Measurements from ENCODE around the gene ANKRD6.

The ANKRD6 gene

DNA sequence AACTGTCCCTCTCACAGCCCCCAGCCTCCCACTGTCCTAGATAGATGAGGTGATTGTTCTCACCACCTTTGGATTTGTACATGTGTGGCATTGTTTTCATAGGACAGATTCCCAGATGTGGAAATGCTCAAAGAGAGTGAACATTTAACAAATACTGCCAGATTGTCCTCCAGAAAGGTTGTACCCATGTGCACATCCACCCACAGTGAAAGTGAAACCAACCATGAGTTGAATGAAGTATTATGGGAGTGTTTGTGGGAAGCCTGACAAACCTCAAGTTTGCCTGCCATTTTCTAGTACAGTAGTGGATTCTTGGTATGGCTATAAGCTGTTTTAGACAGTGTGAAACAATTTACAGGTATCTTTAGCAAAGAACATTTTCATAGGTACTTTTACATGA is 42.7 kb downstream of the ANKRD6 start:
- Histone ChIP-seq H3K9ac (ENCODE audit: low read length) (no peak overlapping the region), H3K9me3 (ENCODE audit: low read length) (no peaks in the 10 kb centered on the region), H3K27me3 (ENCODE audit: control insufficient read depth in 1 of 2, insufficient read depth in 2 of 2, low read length in 2 of 2) (no peaks in the 10 kb centered on the region), H3K4me1 (ENCODE audit: insufficient read depth, low read length) (peaks cover 11% of the 10 kb centered on the region), H3K4me3 (ENCODE audit: low read depth in 1 of 2, low read length in 2 of 2) (no peak overlapping the region), H3K36me3 (ENCODE audit: insufficient read depth, low read length) (no peaks in the 10 kb centered on the region), H3K27ac (ENCODE audit: low read depth, low read length) (no peak overlapping the region)

GRCh38 chr6:89479897-89480296 is 46.9 kb downstream of the ANKRD6 start:
- Histone ChIP-seq H3K4me3 (ENCODE audit: low read depth in 1 of 2, low read length in 2 of 2) (no peak overlapping the region), H3K9me3 (ENCODE audit: low read length) (no peaks in the 10 kb centered on the region), H3K27ac (ENCODE audit: low read depth, low read length) (no peak overlapping the region), H3K9ac (ENCODE audit: low read length) (no peak overlapping the region), H3K36me3 (ENCODE audit: insufficient read depth, low read length) (no peaks in the 10 kb centered on the region), H3K4me1 (ENCODE audit: insufficient read depth, low read length) (peaks cover 29% of the 10 kb centered on the region), H3K27me3 (ENCODE audit: control insufficient read depth in 1 of 2, insufficient read depth in 2 of 2, low read length in 2 of 2) (no peaks in the 10 kb centered on the region)

GRCh38 chr6:89481695-89482094 is 48.7 kb downstream of the ANKRD6 start:
- Histone ChIP-seq H3K9ac (ENCODE audit: low read length) (no peak overlapping the region), H3K9me3 (ENCODE audit: low read length) (no peaks in the 10 kb centered on the region), H3K27me3 (ENCODE audit: control insufficient read depth in 1 of 2, insufficient read depth in 2 of 2, low read length in 2 of 2) (no peaks in the 10 kb centered on the region), H3K36me3 (ENCODE audit: insufficient read depth, low read length) (no peaks in the 10 kb centered on the region), H3K27ac (ENCODE audit: low read depth, low read length) (no peak overlapping the region), H3K4me1 (ENCODE audit: insufficient read depth, low read length) (peaks cover 21% of the 10 kb centered on the region), H3K4me3 (ENCODE audit: low read depth in 1 of 2, low read length in 2 of 2) (no peak overlapping the region)

DNA sequence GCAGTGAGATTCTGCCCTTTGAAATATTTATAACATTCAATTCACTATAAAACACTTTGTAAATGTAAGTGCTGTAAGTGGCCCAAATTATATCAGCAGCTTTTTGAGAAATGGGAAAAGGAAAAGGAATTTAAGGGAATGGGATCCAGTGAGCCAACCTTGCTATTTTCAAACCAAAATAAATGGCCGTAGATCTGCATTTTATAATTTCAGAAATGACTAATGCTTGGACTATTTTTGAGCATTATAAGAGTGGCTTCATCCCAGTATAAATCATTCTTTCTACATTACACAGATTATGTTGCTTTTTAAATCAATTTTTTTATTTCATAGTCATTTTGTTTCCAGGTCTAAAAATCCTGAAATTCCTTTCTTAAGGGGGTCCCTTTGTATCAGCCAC is 49.2 kb downstream of the ANKRD6 start:
- Histone ChIP-seq H3K9ac (ENCODE audit: low read length) (no peak overlapping the region), H3K4me1 (ENCODE audit: insufficient read depth, low read length) (peaks cover 21% of the 10 kb centered on the region), H3K27ac (ENCODE audit: low read depth, low read length) (no peak overlapping the region), H3K9me3 (ENCODE audit: low read length) (no peaks in the 10 kb centered on the region), H3K36me3 (ENCODE audit: insufficient read depth, low read length) (no peaks in the 10 kb centered on the region), H3K27me3 (ENCODE audit: control insufficient read depth in 1 of 2, insufficient read depth in 2 of 2, low read length in 2 of 2) (no peaks in the 10 kb centered on the region), H3K4me3 (ENCODE audit: low read depth in 1 of 2, low read length in 2 of 2) (no peak overlapping the region)

- H3K4me3 ChIP-seq (ENCODE audit: low read depth in 1 of 2, low read length in 2 of 2) = no peak overlapping the region
Observed at GRCh38 chr6:89483111-89483720, 50.3 kb downstream of the ANKRD6 start.

GRCh38 chr6:89485320-89485719 is 52.4 kb downstream of the ANKRD6 start:
- Histone ChIP-seq H3K9me3 (ENCODE audit: low read length) (no peaks in the 10 kb centered on the region), H3K27me3 (ENCODE audit: control insufficient read depth in 1 of 2, insufficient read depth in 2 of 2, low read length in 2 of 2) (no peaks in the 10 kb centered on the region), H3K27ac (ENCODE audit: low read depth, low read length) (no peak overlapping the region), H3K9ac (ENCODE audit: low read length) (no peak overlapping the region), H3K4me3 (ENCODE audit: low read depth in 1 of 2, low read length in 2 of 2) (no peak overlapping the region), H3K4me1 (ENCODE audit: insufficient read depth, low read length) (peaks cover 21% of the 10 kb centered on the region), H3K36me3 (ENCODE audit: insufficient read depth, low read length) (no peaks in the 10 kb centered on the region)

More at GRCh38 chr6:89483111-89483720, 50.3 kb downstream of the ANKRD6 start:
- H3K9ac ChIP-seq (ENCODE audit: low read length) = no peak overlapping the region
- H3K36me3 ChIP-seq (ENCODE audit: insufficient read depth, low read length) = no peaks in the 10 kb centered on the region
- H3K4me1 ChIP-seq (ENCODE audit: insufficient read depth, low read length) = peaks cover 21% of the 10 kb centered on the region
- no peaks in the 10 kb centered on the region for H3K9me3 ChIP-seq (ENCODE audit: low read length)
- no peaks in the 10 kb centered on the region for H3K27me3 ChIP-seq (ENCODE audit: control insufficient read depth in 1 of 2, insufficient read depth in 2 of 2, low read length in 2 of 2)
- no peak overlapping the region for H3K27ac ChIP-seq (ENCODE audit: low read depth, low read length)

GRCh38 chr6:89487864-89488263 is 54.9 kb downstream of the ANKRD6 start:
- Histone ChIP-seq H3K4me3 (ENCODE audit: low read depth in 1 of 2, low read length in 2 of 2) (no peak overlapping the region), H3K9ac (ENCODE audit: low read length) (no peak overlapping the region), H3K9me3 (ENCODE audit: low read length) (no peaks in the 10 kb centered on the region), H3K27ac (ENCODE audit: low read depth, low read length) (no peak overlapping the region), H3K4me1 (ENCODE audit: insufficient read depth, low read length) (peaks cover 9% of the 10 kb centered on the region), H3K27me3 (ENCODE audit: control insufficient read depth in 1 of 2, insufficient read depth in 2 of 2, low read length in 2 of 2) (no peaks in the 10 kb centered on the region), H3K36me3 (ENCODE audit: insufficient read depth, low read length) (no peaks in the 10 kb centered on the region)

- H3K27ac ChIP-seq (ENCODE audit: low read depth, low read length) = no peak overlapping the region
- peaks cover 3% of the 10 kb centered on the region for H3K4me1 ChIP-seq (ENCODE audit: insufficient read depth, low read length)
- no peaks in the 10 kb centered on the region for H3K9me3 ChIP-seq (ENCODE audit: low read length)
- no peaks in the 10 kb centered on the region for H3K36me3 ChIP-seq (ENCODE audit: insufficient read depth, low read length)
- H3K9ac ChIP-seq (ENCODE audit: low read length) = no peak overlapping the region
- no peak overlapping the region for H3K4me3 ChIP-seq (ENCODE audit: low read depth in 1 of 2, low read length in 2 of 2)
- no peaks in the 10 kb centered on the region for H3K27me3 ChIP-seq (ENCODE audit: control insufficient read depth in 1 of 2, insufficient read depth in 2 of 2, low read length in 2 of 2)
Observed at GRCh38 chr6:89488438-89488837, 55.5 kb downstream of the ANKRD6 start.

- no peak overlapping the region for H3K9ac ChIP-seq (ENCODE audit: low read length)
- no peaks in the 10 kb centered on the region for H3K9me3 ChIP-seq (ENCODE audit: low read length)
- H3K4me3 ChIP-seq (ENCODE audit: low read depth in 1 of 2, low read length in 2 of 2) = no peak overlapping the region
- no peaks in the 10 kb centered on the region for H3K4me1 ChIP-seq (ENCODE audit: insufficient read depth, low read length)
- no peak overlapping the region for H3K27ac ChIP-seq (ENCODE audit: low read depth, low read length)
- no peaks in the 10 kb centered on the region for H3K36me3 ChIP-seq (ENCODE audit: insufficient read depth, low read length)
- H3K27me3 ChIP-seq (ENCODE audit: control insufficient read depth in 1 of 2, insufficient read depth in 2 of 2, low read length in 2 of 2) = no peaks in the 10 kb centered on the region
Observed at GRCh38 chr6:89489078-89489477, 56.1 kb downstream of the ANKRD6 start.

DNA sequence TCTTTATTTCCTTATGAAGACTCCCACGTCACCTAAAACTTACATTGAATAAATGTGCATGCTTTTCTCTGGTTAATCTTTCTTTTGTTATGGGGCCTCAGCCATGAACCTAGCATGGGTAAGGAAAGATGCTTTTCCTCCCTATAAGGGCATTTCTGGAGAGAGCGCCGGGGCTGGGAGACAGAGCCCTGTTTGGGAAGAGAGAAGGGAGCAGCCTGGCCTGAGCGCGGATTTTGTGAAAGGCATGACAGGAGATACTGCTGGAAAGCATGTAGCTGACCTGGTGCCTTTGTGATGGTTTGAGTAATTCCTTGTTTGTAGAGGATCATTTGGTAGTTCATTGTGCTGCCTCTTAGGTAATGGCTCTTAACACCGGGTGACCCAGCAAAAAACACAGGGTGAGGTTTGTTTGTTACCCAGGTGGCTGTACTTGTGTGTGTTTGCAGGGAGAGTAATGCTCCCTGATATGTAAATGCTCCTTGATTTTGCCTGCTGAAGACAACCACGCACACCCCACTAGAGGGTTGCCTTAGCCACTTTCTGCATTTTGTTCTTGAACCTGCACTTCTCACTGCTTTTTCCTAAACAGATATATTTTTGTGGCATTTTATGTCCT is 59.2 kb downstream of the ANKRD6 start:
- no peaks in the 10 kb centered on the region for H3K9me3 ChIP-seq (ENCODE audit: low read length)
- no peaks in the 10 kb centered on the region for H3K36me3 ChIP-seq (ENCODE audit: insufficient read depth, low read length)
- no peak overlapping the region for H3K9ac ChIP-seq (ENCODE audit: low read length)
- H3K27me3 ChIP-seq (ENCODE audit: control insufficient read depth in 1 of 2, insufficient read depth in 2 of 2, low read length in 2 of 2) = no peaks in the 10 kb centered on the region
- no peaks in the 10 kb centered on the region for H3K4me1 ChIP-seq (ENCODE audit: insufficient read depth, low read length)
- H3K27ac ChIP-seq (ENCODE audit: low read depth, low read length) = no peak overlapping the region
- no peak overlapping the region for H3K4me3 ChIP-seq (ENCODE audit: low read depth in 1 of 2, low read length in 2 of 2)

GRCh38 chr6:89494131-89494793 is 61.3 kb downstream of the ANKRD6 start:
- Histone ChIP-seq H3K9ac (ENCODE audit: low read length) (no peak overlapping the region), H3K9me3 (ENCODE audit: low read length) (no peaks in the 10 kb centered on the region), H3K27ac (ENCODE audit: low read depth, low read length) (no peak overlapping the region), H3K4me3 (ENCODE audit: low read depth in 1 of 2, low read length in 2 of 2) (no peak overlapping the region), H3K36me3 (ENCODE audit: insufficient read depth, low read length) (no peaks in the 10 kb centered on the region), H3K27me3 (ENCODE audit: control insufficient read depth in 1 of 2, insufficient read depth in 2 of 2, low read length in 2 of 2) (no peaks in the 10 kb centered on the region), H3K4me1 (ENCODE audit: insufficient read depth, low read length) (no peaks in the 10 kb centered on the region)

Measured in muscle layer of colon (tissue), 2 donors.